Colonic mucosa (tissue), 4 donors: Measurements from ENCODE around the gene DCLK1. TPM values are rescaled to one million over a fixed set of nuclear protein-coding genes. Genes with fewer than 3 reads are reported as not detected.

Source experiments
- DNase-seq: peaks from one replicate; pipeline ENCODE4 v3.0.0-alpha.2; 2020
- H3K27ac ChIP-seq: fragments of 200-600 bp; one replicate; pipeline ENCODE4 v1.8.0; 2021
- H3K27me3 ChIP-seq: fragments of 200-600 bp; one replicate; pipeline ENCODE4 v1.8.0; 2021
- H3K36me3 ChIP-seq: fragments of 200-600 bp; one replicate; pipeline ENCODE4 v1.8.0; 2021
- H3K4me1 ChIP-seq: fragments of 200-600 bp; one replicate; pipeline ENCODE4 v1.8.0; 2021; ENCODE audit warnings: mild to moderate bottlenecking
- H3K4me3 ChIP-seq: fragments of 200-600 bp; one replicate; pipeline ENCODE4 v1.8.0; 2021
- H3K9ac ChIP-seq, 2 donors: one replicate each; pipeline ENCODE4 v1.7.0; 2013; ENCODE audit warnings: control low read depth in 2 of 2, low read depth in 2 of 2, low read length in 2 of 2
- H3K9me3 ChIP-seq: fragments of 200-600 bp; one replicate; pipeline ENCODE4 v1.8.0; 2021
- intact Hi-C: fragments of 100-400 bp; cut with DNase I; formaldehyde crosslinking; loops from one replicate; pipeline ENCODE4 v1.14.1; 2022
- total RNA-seq, 2 donors: library from RNA; stranded (reverse); fragmentation: NEBNext Ultra II Directional in 1 of 2; extraction: Animal tissue kit (Norgen Biotek cat#: 25700) in 1 of 2; gene quantifications; one replicate each; pipeline ENCODE4 v1.2.1, GENCODE V29; 2021
- TF ChIP-seq, protein P1 (sequence below): fragments of 200-600 bp; IDR thresholded peaks from one replicate; pipeline ENCODE4 v1.8.0; 2022; ENCODE audit warnings: antibody characterized with exemption, mild to moderate bottlenecking
- donor health status: healthy.
- donor health status: DM: no; HTN: no; CAD: no.
- donor health status: DM: no; HTN: no; CAD: no.

DCLK1 gene
- total RNA-seq, 2 donors from 2014 or later = 1.5 to 5.0 TPM

DNA sequence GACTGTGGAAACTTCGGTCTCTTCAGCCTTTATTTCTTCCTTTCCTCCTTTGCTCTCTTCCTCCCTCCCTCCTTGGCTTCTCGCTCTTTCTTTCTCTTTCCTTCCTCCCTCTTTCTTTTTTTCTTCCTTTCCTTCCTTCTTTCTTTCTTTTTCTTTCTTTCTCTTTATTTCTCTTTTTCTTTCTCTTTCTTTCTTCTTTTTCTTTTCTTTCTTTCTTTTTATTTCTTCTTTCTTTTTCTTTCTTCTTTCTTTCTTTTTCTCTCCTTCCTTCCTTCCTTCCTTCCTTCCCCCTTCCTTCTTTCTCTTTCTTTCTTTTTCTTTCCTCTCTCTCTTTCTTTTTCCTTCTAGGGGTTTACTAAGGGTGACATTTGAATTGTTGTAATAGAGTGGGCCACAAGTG is 364.5 kb downstream of the DCLK1 start:
- no peak for DNase-seq
- no peaks in the 10 kb centered on the region for H3K27me3 ChIP-seq
- H3K4me1 ChIP-seq = no peaks in the 10 kb centered on the region
- no peak overlapping the region for H3K27ac ChIP-seq
- no peaks in the 10 kb centered on the region for H3K9me3 ChIP-seq
- TF ChIP-seq, protein P1, sequence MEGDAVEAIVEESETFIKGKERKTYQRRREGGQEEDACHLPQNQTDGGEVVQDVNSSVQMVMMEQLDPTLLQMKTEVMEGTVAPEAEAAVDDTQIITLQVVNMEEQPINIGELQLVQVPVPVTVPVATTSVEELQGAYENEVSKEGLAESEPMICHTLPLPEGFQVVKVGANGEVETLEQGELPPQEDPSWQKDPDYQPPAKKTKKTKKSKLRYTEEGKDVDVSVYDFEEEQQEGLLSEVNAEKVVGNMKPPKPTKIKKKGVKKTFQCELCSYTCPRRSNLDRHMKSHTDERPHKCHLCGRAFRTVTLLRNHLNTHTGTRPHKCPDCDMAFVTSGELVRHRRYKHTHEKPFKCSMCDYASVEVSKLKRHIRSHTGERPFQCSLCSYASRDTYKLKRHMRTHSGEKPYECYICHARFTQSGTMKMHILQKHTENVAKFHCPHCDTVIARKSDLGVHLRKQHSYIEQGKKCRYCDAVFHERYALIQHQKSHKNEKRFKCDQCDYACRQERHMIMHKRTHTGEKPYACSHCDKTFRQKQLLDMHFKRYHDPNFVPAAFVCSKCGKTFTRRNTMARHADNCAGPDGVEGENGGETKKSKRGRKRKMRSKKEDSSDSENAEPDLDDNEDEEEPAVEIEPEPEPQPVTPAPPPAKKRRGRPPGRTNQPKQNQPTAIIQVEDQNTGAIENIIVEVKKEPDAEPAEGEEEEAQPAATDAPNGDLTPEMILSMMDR = no peak
- H3K36me3 ChIP-seq = no peaks in the 10 kb centered on the region
- intact Hi-C loops = no loop called here
- no peak overlapping the region for H3K9ac ChIP-seq
- no peak overlapping the region for H3K4me3 ChIP-seq

DNA sequence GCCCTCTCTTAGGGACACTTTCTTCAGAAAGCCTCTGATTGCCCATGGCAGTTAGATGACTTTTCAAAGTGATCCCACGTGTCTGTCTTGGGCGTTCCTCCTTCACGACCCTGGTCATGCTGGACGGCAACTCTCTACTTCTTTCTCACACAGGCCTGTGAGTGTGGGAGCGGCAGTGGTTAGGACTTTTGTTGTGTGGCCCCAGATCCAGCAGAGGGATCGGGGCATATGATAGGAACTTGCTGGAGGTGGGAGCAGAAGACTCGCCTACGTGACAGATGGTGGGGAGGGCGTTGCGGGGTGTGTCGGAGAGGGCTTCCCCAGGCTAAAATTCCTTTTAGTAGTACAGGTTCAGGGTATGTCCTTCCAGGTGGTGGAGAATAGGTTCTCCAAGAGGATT is 365.2 kb downstream of the DCLK1 start:
- intact Hi-C loops = no loop called here
- DNase-seq = no peak
- no peak overlapping the region for H3K27ac ChIP-seq
- no peaks in the 10 kb centered on the region for H3K36me3 ChIP-seq
- no peak overlapping the region for H3K9ac ChIP-seq
- no peaks in the 10 kb centered on the region for H3K27me3 ChIP-seq
- H3K4me3 ChIP-seq = no peak overlapping the region
- TF ChIP-seq, protein P1 = no peak
- no peaks in the 10 kb centered on the region for H3K4me1 ChIP-seq
- H3K9me3 ChIP-seq = no peaks in the 10 kb centered on the region

DNA sequence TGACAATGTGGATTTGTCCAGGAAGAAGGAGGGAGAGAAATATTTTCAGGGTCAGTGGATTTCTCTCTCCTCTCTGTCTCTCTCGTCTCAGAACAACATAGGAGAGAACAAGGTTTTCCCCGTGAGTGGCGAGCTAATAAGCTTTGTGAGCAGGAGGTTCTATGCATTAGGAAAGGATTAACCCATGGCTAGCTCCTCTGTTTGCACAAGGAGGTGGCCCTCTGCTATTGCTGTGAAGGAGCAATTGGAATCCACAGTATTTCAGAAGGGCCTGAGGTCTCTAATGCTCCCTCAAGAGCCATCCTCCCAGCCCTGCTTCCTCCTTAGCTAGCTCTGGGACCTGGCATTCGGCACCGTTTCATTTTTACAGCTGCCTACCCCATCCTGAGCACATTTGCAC is 365.8 kb downstream of the DCLK1 start:
- H3K36me3 ChIP-seq = no peaks in the 10 kb centered on the region
- intact Hi-C loops = no loop called here

DNA sequence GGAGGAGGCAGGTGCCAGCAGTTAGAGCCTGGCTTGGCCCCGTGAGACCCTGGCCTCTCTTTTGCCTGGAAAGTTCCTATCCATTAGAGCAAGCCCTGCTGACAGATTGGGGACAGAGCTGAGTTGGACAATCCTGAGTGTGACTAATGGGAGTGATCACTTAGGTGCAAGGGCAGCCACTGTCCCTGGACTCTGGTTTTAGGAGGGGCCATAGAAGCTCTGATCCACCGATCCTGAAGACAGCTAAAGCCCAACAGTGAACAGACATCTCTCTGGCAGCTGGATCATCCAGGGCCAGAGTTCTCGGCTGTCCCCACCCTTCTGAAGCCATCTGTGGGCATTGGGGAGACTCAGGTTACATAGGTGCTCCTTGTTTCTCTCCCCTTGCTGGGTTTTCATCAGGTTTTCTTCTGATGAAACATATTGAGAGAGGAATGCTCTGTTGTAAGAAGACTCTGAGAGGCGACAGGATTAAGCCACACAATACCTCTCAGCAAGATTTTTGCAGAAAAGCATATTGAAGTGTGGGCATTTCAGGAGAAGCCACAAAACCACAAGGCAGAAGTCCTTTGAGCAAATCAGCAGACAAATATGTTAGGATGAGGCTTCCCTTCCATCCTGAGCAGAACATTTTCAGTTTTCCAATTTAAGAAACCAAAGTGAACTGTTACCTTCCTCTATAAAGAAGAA is 366.7 kb downstream of the DCLK1 start:
- no peak for DNase-seq
- Histone ChIP-seq H3K36me3 (no peaks in the 10 kb centered on the region), H3K9me3 (no peaks in the 10 kb centered on the region), H3K27ac (no peak overlapping the region), H3K27me3 (no peaks in the 10 kb centered on the region), H3K4me3 (no peak overlapping the region), H3K9ac (no peak overlapping the region), H3K4me1 (no peaks in the 10 kb centered on the region)
- TF ChIP-seq, protein P1 = no peak
- intact Hi-C loops = no loop called here

More for the DNA sequence above, 365.8 kb downstream of the DCLK1 start:
- H3K27ac ChIP-seq = no peak overlapping the region
- H3K4me1 ChIP-seq = no peaks in the 10 kb centered on the region
- no peak for DNase-seq
- H3K27me3 ChIP-seq = no peaks in the 10 kb centered on the region
- no peak overlapping the region for H3K9ac ChIP-seq
- no peaks in the 10 kb centered on the region for H3K9me3 ChIP-seq
- no peak overlapping the region for H3K4me3 ChIP-seq
- TF ChIP-seq, protein P1 = no peak

DNA sequence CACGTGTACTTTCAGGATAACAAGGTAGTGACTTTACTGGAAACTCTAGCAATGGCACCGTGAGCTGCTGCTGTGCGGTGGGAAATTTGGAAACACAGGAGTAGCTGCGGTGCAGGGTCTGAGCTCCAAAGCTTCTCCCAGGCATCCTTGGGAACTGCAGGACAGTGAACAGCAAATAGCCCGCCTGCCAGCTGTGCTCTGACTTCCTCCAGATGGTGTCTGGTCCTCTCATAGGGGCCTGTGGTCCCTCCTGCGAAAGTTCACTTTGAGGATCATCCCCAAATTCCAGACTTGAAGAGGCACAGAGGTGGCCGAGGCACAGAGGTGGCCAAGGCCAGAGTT is 367.4 kb downstream of the DCLK1 start:
- H3K36me3 ChIP-seq = no peaks in the 10 kb centered on the region
- no peak for DNase-seq

More for the DNA sequence above, 367.4 kb downstream of the DCLK1 start:
- intact Hi-C loops = no loop called here
- Histone ChIP-seq H3K9me3 (no peaks in the 10 kb centered on the region), H3K4me3 (no peak overlapping the region), H3K4me1 (no peaks in the 10 kb centered on the region), H3K27me3 (no peaks in the 10 kb centered on the region), H3K9ac (no peak overlapping the region), H3K27ac (no peak overlapping the region)
- TF ChIP-seq, protein P1 = no peak
